Melanocyte of skin (primary cell): ENCODE results near the gene TFAP2D. TPM values are rescaled to one million over a fixed set of nuclear protein-coding genes. Genes with fewer than 3 reads are reported as not detected.

Experiments used
- total RNA-seq, 2 donors: library from RNA; depleted of rRNA; stranded (reverse); fragments of >200 nt; gene quantifications; 2 replicates each; pipeline ENCODE4 v1.2.3, GENCODE V29; 2012

Gene TFAP2D
- total RNA-seq = not detected

GRCh38 chr6:50713226-50713625 lies at the start of gene TFAP2D:
TFAP2D (plus strand) TSS chr6:50713526; CDS start chr6:50714056, 530 bp downstream.

GRCh38 chr6:50818673-50819072 lies 105.3 kb downstream of the TFAP2D start, which contains the start of gene TFAP2B:
TFAP2B (plus strand) TSS chr6:50818871; CDS start chr6:50818892, 21 bp downstream.

Other genes starting within 250 kb of the TFAP2D start
- under 1 TPM; under 0.01 TPM for gene TFAP2B, start 105.3 kb downstream of the TFAP2D start, total RNA-seq